ENCODE data around the gene GLP2R.

Gene GLP2R

DNA sequence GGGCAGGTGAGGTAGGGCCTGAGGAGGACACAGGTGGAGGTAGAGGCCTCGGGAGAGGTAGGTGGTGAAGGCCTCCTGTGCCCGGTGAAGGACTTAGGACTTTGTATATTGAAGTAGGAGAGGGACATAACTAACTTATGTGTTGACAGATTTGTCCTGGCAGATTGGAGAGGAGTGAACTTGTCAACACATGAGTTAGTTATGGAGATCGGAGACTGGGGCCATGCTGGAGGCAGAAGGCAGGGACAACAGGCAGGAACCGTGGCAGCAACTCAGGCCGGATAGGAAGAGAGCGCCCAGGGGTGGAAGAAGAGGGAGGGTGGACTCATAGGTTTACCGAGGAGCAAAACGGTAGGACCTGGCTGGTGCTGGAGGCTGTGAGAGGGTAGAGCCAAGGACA is 18.4 kb downstream of the GLP2R start:
- DNase-seq (ENCODE audit: low read depth in 2 of 2), result no peak
- H3K4me3 ChIP-seq (replicated peaks in 1 of 2; ENCODE audit: low read depth in 2 of 2, low read length in 2 of 2), result no peak overlapping the region
- TF ChIP-seq, protein P1, sequence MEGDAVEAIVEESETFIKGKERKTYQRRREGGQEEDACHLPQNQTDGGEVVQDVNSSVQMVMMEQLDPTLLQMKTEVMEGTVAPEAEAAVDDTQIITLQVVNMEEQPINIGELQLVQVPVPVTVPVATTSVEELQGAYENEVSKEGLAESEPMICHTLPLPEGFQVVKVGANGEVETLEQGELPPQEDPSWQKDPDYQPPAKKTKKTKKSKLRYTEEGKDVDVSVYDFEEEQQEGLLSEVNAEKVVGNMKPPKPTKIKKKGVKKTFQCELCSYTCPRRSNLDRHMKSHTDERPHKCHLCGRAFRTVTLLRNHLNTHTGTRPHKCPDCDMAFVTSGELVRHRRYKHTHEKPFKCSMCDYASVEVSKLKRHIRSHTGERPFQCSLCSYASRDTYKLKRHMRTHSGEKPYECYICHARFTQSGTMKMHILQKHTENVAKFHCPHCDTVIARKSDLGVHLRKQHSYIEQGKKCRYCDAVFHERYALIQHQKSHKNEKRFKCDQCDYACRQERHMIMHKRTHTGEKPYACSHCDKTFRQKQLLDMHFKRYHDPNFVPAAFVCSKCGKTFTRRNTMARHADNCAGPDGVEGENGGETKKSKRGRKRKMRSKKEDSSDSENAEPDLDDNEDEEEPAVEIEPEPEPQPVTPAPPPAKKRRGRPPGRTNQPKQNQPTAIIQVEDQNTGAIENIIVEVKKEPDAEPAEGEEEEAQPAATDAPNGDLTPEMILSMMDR (IDR thresholded peaks at IDR 0.05; ENCODE audit: low read depth, low read length), result no peak

DNA sequence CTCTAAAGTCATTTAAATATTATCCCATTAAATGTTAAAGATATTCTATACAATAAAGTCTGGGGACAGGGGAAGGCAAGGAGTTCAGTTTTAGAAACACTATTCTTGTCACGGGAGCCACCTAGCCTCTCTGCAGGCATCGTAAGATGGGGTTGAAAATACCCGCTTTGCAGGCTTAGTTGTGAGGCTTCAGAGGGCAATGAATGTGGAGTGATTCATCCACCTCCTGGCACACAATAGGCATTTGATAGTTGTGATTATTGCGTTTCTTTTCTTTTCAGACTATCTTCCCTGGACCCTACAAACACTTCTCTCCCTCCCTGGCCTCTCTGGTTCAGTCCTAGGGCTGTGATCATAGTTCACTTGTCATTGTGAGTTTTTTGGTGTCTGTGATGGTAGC is 19.6 kb downstream of the GLP2R start:
- H3K4me3 ChIP-seq (replicated peaks in 1 of 2; ENCODE audit: low read depth in 2 of 2, low read length in 2 of 2), result no peak overlapping the region
- TF ChIP-seq, protein P1 (IDR thresholded peaks at IDR 0.05; ENCODE audit: low read depth, low read length), result no peak
- no peak for DNase-seq (ENCODE audit: low read depth in 2 of 2)

DNA sequence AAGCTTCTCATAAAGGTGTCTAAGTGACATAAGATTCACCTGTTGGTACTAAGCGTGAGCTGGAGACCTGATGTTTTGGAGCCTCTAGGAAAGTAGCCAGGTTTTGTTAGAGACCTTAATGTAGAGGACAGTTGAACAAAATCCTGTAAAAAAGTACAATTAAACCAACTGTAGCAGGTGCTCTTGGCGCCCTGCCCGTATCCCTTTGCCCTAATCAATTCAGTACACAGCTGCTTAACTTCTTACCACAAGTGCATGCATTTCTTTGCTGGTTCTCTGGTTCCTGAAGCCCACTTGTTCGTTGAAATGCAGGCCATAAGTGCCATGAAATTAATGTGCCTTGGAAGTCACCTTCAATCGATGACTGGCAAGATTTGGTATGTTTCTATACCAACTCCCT is 24.4 kb downstream of the GLP2R start:
- H3K4me3 ChIP-seq (replicated peaks in 1 of 2; ENCODE audit: low read depth in 2 of 2, low read length in 2 of 2), result no peak overlapping the region
- TF ChIP-seq, protein P1 (IDR thresholded peaks at IDR 0.05; ENCODE audit: low read depth, low read length), result no peak
- no peak for DNase-seq (ENCODE audit: low read depth in 2 of 2)

DNA sequence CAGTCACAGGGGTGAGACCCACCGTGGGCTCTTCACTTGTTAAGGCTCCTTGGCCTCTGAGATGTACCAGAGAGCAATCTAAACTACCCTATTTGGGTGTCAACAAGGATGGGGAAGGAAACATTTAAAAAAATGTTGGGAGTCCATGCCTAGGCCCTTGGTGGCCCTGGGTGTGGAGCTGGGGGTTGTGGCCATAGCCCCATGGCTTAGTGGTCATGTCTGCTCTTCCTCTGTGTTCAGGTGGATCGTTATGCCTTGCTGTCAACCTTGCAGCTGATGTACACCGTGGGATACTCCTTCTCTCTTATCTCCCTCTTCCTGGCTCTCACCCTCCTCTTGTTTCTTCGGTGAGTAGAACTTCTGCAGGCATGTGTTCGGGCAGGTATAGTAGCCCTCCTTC is 28.5 kb downstream of the GLP2R start:
- H3K4me3 ChIP-seq (replicated peaks in 1 of 2; ENCODE audit: low read depth in 2 of 2, low read length in 2 of 2), result no peak overlapping the region
- DNase-seq (ENCODE audit: low read depth in 2 of 2), result no peak
- TF ChIP-seq, protein P1 (IDR thresholded peaks at IDR 0.05; ENCODE audit: low read depth, low read length), result no peak

DNA sequence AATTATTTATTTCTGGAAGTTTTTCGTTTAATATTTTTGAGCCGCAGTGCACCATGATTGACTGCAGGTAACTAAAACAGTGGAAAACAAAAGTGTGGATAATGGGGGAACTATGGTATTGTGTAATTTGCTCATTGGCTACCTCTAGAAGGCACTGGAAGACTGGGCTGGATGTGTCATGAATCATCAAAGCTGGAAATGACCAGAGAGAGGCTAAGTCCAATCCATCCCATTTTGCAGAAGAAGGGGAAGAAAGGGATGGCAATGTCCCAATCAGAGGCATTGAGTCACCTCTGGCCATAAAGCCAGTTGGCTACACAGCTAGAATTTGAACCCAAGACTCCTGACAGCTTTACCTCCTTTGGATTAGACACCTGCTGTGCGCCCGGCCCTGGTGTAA is 29.3 kb downstream of the GLP2R start:
- TF ChIP-seq, protein P1 (IDR thresholded peaks at IDR 0.05; ENCODE audit: low read depth, low read length), result no peak
- no peak overlapping the region for H3K4me3 ChIP-seq (replicated peaks in 1 of 2; ENCODE audit: low read depth in 2 of 2, low read length in 2 of 2)
- DNase-seq (ENCODE audit: low read depth in 2 of 2), result no peak

DNA sequence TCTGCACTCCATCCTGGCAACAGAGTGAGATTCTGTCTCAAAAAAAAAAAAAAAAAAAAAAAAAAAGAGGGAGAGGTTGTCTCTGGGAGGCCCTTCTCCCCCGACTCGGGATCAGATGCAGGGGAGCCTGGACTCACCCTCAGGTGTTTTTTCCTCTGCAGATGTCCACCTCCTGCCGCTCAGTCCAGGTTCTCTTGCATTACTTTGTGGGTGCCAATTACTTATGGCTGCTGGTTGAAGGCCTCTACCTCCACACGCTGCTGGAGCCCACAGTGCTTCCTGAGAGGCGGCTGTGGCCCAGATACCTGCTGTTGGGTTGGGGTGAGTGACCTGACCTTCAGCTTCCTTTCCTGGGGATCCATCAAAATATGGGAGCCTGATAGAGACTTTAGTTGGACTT is 34.1 kb downstream of the GLP2R start:
- TF ChIP-seq, protein P1 (IDR thresholded peaks at IDR 0.05; ENCODE audit: low read depth, low read length), result no peak
- DNase-seq (ENCODE audit: low read depth in 2 of 2), result no peak

DNA sequence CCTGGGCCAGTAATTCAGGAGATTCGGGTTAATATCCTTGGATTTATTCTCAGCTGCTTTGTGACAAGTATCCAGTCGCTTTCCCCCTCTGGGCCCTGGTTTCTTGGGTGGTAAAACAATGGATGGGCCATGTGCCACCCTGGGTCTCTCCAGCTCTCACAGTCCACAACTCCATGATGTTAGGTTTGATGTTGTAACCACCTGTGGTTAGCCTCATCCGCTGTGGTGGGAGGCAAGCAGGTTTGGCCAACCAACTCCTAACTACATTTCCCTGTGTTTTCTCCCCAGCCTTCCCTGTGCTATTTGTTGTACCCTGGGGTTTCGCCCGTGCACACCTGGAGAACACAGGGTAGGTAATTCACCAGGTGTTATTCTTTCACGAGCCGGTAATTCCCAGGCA is 35.1 kb downstream of the GLP2R start:
- DNase-seq (ENCODE audit: low read depth in 2 of 2), result no peak
- no peak overlapping the region for H3K4me3 ChIP-seq (replicated peaks in 1 of 2; ENCODE audit: low read depth in 2 of 2, low read length in 2 of 2)
- TF ChIP-seq, protein P1 (IDR thresholded peaks at IDR 0.05; ENCODE audit: low read depth, low read length), result no peak

More for the DNA sequence above, 34.1 kb downstream of the GLP2R start:
- H3K4me3 ChIP-seq (replicated peaks in 1 of 2; ENCODE audit: low read depth in 2 of 2, low read length in 2 of 2), result no peak overlapping the region
